Thoracic aorta (tissue), 2 donors: Measurements from ENCODE around the gene DUSP10. TPM values are rescaled to one million over a fixed set of nuclear protein-coding genes. Genes with fewer than 3 reads are reported as not detected.

ENCODE experiments used
- ATAC-seq: fragments of 150-250 bp; one replicate; pipeline ENCODE4 v1.8.0; 2017; ENCODE audit warnings: low read depth; ENCODE audit not compliant: insufficient number of reproducible peaks, low FRiP score
- DNase-seq: peaks from one replicate; pipeline ENCODE4 v3.0.0-alpha.2; 2020; ENCODE audit warnings: low spot score
- H3K27ac ChIP-seq, 2 donors: fragments of 200-600 bp; sonication (generic); 1 replicate in 1 of 2; 2 replicates in 1 of 2; pipeline ENCODE4 v1.5.1; 2016; ENCODE audit warnings: mild to moderate bottlenecking in 2 of 2, moderate library complexity in 2 of 2
- H3K27me3 ChIP-seq: fragments of 200-600 bp; sonication (generic); replicated peaks from 2 replicates; pipeline ENCODE4 v1.6.0; 2016; ENCODE audit warnings: mild to moderate bottlenecking; ENCODE audit not compliant: insufficient read depth
- H3K36me3 ChIP-seq: fragments of 200-600 bp; sonication (generic); one replicate; pipeline ENCODE4 v1.5.1; 2016
- H3K4me1 ChIP-seq, 2 donors: fragments of 200-600 bp; sonication (generic); 1 replicate in 1 of 2; 2 replicates in 1 of 2; pipeline versions ENCODE4 v1.5.1 to v1.6.0; 2016; ENCODE audit warnings: low read depth in 2 of 2, mild to moderate bottlenecking in 1 of 2; ENCODE audit not compliant: control insufficient read depth in 1 of 2
- H3K4me3 ChIP-seq: fragments of 200-600 bp; sonication (generic); 2 replicates; pipeline ENCODE4 v1.5.1; 2016; ENCODE audit warnings: mild to moderate bottlenecking
- H3K9me3 ChIP-seq: fragments of 200-600 bp; sonication (generic); 2 replicates; pipeline ENCODE4 v1.5.1; 2016
- total RNA-seq, 2 donors: library from RNA; depleted of rRNA; stranded (reverse); fragments of >200 nt; gene quantifications; one replicate each; pipeline versions ENCODE4 v1.1.0 to v1.2.3, GENCODE V29; 2016
- TF ChIP-seq, protein P1 (sequence below): fragments of 200-600 bp; sonication (generic); IDR thresholded peaks from one replicate; pipeline ENCODE4 v1.5.1; 2019; ENCODE audit warnings: antibody characterized with exemption

DUSP10 gene
- total RNA-seq, 2 donors from 2014 or later, result 2.3 to 10.4 TPM

- TF ChIP-seq, protein P1, sequence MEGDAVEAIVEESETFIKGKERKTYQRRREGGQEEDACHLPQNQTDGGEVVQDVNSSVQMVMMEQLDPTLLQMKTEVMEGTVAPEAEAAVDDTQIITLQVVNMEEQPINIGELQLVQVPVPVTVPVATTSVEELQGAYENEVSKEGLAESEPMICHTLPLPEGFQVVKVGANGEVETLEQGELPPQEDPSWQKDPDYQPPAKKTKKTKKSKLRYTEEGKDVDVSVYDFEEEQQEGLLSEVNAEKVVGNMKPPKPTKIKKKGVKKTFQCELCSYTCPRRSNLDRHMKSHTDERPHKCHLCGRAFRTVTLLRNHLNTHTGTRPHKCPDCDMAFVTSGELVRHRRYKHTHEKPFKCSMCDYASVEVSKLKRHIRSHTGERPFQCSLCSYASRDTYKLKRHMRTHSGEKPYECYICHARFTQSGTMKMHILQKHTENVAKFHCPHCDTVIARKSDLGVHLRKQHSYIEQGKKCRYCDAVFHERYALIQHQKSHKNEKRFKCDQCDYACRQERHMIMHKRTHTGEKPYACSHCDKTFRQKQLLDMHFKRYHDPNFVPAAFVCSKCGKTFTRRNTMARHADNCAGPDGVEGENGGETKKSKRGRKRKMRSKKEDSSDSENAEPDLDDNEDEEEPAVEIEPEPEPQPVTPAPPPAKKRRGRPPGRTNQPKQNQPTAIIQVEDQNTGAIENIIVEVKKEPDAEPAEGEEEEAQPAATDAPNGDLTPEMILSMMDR, result no peak
- no peak for ATAC-seq
These were observed 47.8 kb downstream of the DUSP10 start for GRCh38 chr1:221694109-221694508.

GRCh38 chr1:221693087-221693486 is 48.8 kb downstream of the DUSP10 start:
- DNase-seq (no peak), ATAC-seq (no peak)
- no peaks in the 10 kb centered on the region for H3K4me1 ChIP-seq
- H3K36me3 ChIP-seq, result no peaks in the 10 kb centered on the region
- TF ChIP-seq, protein P1, result no peak
- H3K27me3 ChIP-seq, result no peaks in the 10 kb centered on the region
- H3K9me3 ChIP-seq, result no peaks in the 10 kb centered on the region
- no peak overlapping the region for H3K4me3 ChIP-seq
- no peak overlapping the region for H3K27ac ChIP-seq

More at GRCh38 chr1:221694109-221694508, 47.8 kb downstream of the DUSP10 start:
- H3K27me3 ChIP-seq, result no peaks in the 10 kb centered on the region
- no peak for DNase-seq
- H3K4me3 ChIP-seq, result no peak overlapping the region
- H3K27ac ChIP-seq, result no peak overlapping the region
- H3K4me1 ChIP-seq, result no peaks in the 10 kb centered on the region
- H3K9me3 ChIP-seq, result no peaks in the 10 kb centered on the region
- H3K36me3 ChIP-seq, result no peaks in the 10 kb centered on the region

GRCh38 chr1:221692643-221693042 is 49.2 kb downstream of the DUSP10 start:
- TF ChIP-seq, protein P1, result no peak
- DNase-seq (no peak), ATAC-seq (no peak)
- no peak overlapping the region for H3K27ac ChIP-seq
- H3K4me1 ChIP-seq, result no peaks in the 10 kb centered on the region
- H3K27me3 ChIP-seq, result no peaks in the 10 kb centered on the region
- H3K9me3 ChIP-seq, result no peaks in the 10 kb centered on the region
- no peaks in the 10 kb centered on the region for H3K36me3 ChIP-seq
- no peak overlapping the region for H3K4me3 ChIP-seq

- H3K27me3 ChIP-seq, result no peaks in the 10 kb centered on the region
- TF ChIP-seq, protein P1, result no peak
- H3K4me3 ChIP-seq, result no peak overlapping the region
- H3K27ac ChIP-seq, result no peak overlapping the region
- H3K36me3 ChIP-seq, result no peaks in the 10 kb centered on the region
- no peaks in the 10 kb centered on the region for H3K9me3 ChIP-seq
- DNase-seq, result no peak
- no peaks in the 10 kb centered on the region for H3K4me1 ChIP-seq
- ATAC-seq, result no peak
These were observed 50.6 kb downstream of the DUSP10 start for GRCh38 chr1:221691261-221691660.

DNA sequence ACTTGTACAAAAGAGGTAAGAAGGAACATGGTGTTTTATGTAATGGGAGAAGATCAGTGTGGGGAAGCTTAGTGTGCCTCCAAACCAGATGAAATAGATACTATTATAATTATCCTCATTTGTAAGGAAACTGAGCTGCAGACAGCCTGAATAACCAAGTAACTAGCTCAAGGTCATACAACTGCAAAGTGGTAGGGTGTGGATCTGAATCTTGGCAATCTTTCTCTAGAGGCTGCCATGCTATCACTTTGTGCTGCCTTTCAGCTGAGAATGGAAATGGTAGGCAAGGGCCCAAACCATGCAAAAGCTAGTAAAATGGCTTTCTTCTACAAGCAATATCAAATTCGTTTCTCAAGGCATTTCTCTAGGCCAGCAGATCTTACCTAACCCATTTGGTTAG is 51.0 kb downstream of the DUSP10 start:
- TF ChIP-seq, protein P1, result no peak
- Histone ChIP-seq H3K4me1 (no peaks in the 10 kb centered on the region), H3K4me3 (no peak overlapping the region), H3K9me3 (no peaks in the 10 kb centered on the region), H3K27ac (no peak overlapping the region), H3K36me3 (no peaks in the 10 kb centered on the region), H3K27me3 (no peaks in the 10 kb centered on the region)
- DNase-seq (no peak), ATAC-seq (no peak)
